NCI-H1694 (cell line): ENCODE results near the gene APELA.
"Not testable (repeated sequence)": the region's sequence is repeated elsewhere in the genome, so short reads cannot be mapped to it uniquely, and the experiment has no call there.

ENCODE experiments used
- DNase-seq: peaks from one replicate; lab custom pipeline; 2025; lab: John Stamatoyannopoulos, UW

Gene APELA

GRCh38 chr4:164926301-164926700 is 49.3 kb downstream of the APELA start:
- DNase-seq: no peak

- not testable (repeated sequence) for DNase-seq
These were observed 50.1 kb downstream of the APELA start for GRCh38 chr4:164927101-164927500.

- no peak for DNase-seq
These were observed 53.7 kb downstream of the APELA start for GRCh38 chr4:164930647-164931046.

DNA sequence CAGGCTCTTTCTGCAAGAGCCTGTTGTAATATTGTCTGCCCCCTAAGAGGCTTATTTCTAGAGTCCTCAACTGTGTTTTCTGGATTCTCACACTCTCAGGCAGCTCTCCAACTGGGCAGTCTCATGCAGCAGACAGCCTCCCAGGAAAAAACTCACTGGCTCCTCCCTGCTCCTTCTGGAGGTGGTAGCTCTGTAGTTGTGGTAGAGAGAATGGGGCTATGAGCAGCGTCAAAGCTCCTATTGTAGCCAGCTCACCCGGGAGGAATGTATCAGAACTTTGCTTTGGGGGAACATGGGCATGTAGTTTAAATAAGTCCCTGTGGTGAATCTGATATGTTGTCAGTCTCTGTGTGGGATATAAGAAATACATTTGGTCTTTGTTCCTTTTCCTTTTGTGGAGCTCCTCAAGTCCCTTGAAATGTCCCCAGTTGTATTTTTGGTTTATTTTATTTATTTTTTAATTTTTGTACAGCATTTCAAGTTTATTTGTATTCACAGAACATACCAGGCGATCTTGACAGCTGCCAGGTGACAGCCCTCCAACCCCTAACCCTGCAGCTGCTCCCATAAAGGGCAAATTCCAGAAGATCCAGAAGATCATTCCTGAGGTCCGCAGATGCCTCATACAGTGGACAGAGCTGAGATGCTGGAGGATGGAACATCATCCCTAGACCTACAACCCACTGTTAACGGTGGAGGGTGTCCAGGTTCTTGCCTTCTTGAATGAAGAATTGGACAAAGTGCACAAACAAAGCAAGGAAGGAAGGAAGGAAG is 54.8 kb downstream of the APELA start:
- DNase-seq: no peak

DNA sequence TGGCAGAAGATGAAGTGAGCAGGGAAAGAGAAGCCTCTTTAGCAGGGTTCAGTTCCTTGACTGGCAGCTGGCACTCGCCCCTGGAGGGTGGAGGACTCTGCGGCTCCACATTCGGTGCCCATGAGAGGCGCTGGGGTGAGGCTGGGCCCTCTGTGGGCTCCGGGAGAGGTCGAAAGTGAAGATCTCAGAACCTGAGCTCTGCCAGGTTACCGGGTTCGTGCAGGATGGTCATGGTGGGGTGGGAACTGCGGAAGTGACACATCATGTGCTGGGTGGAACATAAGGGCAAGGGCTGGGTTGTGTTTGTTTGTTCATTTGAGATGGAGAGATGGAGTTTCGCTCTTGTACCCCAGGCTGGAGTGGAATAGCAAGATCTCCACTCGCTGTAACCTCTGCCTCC is 56.3 kb downstream of the APELA start:
- no peak for DNase-seq

- no peak for DNase-seq
These were observed 58.4 kb downstream of the APELA start for GRCh38 chr4:164935363-164935762.

GRCh38 chr4:164935865-164936606 is 59.1 kb downstream of the APELA start:
- not testable (repeated sequence) for DNase-seq

GRCh38 chr4:164937576-164938270 is 60.7 kb downstream of the APELA start:
- DNase-seq: no peak

DNA sequence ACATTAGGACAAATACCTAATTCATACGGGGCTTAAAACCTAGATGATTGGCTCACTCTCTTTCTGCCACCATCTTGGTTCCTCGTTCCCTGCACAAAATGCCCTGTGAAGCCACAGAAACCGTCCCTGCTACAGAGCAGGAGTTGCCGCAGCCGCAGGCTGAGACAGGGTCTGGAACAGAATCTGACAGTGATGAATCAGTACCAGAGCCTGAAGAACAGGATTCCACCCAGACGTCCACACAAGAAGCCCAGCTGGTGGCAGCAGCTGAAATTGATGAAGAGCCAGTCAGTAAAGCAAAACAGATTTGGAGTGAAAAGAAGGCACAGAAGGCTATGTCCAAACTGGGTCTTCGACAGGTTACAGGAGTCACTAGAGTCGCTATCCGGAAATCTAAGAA is 66.2 kb downstream of the APELA start:
- no peak for DNase-seq

DNA sequence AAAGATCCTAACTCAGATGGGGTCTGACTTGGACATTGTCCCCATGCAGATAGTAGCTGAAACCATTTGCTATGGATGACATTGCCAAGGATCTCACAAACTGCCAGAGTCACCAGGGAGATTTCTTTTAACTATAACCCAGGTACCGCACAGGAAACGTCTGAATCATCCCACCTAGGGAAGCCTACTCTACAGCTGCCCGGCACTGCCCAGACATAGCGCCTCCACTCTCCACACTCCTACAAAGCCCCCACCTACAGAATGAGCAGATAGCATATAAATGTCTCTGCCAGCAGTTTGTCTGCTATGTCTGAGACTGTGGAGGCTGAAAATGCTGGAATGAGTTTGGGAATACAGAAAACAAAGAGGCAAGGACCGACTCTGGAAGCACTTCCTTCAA is 68.2 kb downstream of the APELA start:
- no peak for DNase-seq

GRCh38 chr4:164946810-164947209 is 69.8 kb downstream of the APELA start:
- no peak for DNase-seq
